Measurements from ENCODE around the gene ADAMTS12.

The ADAMTS12 gene

DNA sequence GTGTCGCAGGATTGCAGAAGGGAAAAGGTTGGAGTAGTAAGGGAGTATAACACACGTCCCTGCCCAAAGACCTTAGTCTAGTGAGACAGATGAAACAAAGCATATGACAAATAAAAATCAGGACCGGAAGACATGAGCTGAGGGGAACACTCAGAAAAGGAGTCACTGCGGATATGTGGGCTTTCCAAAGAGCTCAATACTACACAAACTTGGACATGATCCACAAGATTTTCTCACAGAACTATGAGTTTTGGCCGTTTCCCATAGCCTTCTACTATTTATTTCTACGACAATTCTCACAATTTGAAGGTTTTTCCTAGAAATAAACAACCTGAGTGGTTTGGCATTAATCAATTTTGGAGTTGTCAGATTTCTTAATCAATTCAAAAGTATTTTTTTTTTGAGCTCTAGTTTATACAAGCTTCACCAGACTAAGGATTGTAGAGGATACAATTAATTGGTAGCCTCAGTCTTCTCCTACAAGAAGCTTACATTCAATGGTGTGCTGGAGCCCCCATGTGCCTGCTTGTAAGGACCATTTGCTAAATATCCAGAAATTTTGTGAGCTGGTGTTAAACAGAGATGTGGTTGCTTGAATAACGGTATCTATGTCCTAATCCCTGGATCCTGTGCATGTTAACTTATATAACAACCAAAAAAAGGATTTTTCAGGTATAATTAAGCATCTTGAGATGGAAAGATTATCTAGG is 91.4 kb downstream of the ADAMTS12 start:
- DNase-seq = no peak

DNA sequence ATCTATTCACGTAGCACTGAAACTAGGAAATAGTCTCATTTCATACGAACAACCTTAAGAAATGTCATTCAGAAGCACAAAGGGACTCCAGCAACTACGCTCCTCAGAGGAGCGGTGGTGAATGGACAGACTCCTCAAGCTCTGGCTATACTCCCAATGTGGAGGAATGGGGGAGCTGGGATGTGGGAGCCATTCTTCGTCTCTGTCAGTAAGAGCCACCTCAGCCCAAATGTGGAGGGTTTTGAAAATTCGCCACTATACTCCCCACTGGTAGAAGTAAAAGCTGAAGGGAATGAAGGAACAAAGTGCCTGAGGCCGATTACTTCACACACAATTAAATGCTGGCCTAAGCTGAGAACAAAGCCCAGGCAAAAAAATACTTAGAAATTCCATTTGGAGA is 96.3 kb downstream of the ADAMTS12 start:
- no peak for DNase-seq

DNA sequence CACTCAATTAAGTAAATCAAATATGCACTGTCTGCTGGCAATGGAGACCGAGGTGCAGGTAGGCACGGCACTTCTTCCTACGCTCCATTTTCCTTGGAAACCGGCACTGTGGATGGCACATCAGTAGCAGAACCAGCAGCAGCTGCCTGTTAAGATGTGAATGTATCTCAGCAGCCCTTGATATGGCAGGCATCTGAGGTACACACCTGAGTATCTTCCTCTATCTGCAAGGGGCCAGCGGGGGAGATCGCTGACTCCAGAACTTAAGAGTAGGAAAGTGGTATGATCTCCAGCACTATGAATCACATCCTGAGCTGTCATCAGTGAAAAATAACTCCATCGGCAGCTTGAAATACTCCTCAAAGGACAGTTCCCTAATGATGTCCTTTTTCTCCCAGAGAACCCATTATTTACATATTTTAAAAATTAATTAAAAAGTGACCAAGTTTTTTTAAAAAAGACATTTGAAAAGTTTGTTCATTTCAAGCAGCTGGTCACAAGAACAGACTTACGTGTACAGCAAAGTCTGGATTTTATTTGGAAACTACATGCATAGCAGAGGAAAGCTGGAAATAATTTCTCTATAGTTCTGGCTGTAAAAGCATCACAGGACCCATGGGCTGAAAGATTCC is 97.1 kb downstream of the ADAMTS12 start:
- no peak for DNase-seq

DNA sequence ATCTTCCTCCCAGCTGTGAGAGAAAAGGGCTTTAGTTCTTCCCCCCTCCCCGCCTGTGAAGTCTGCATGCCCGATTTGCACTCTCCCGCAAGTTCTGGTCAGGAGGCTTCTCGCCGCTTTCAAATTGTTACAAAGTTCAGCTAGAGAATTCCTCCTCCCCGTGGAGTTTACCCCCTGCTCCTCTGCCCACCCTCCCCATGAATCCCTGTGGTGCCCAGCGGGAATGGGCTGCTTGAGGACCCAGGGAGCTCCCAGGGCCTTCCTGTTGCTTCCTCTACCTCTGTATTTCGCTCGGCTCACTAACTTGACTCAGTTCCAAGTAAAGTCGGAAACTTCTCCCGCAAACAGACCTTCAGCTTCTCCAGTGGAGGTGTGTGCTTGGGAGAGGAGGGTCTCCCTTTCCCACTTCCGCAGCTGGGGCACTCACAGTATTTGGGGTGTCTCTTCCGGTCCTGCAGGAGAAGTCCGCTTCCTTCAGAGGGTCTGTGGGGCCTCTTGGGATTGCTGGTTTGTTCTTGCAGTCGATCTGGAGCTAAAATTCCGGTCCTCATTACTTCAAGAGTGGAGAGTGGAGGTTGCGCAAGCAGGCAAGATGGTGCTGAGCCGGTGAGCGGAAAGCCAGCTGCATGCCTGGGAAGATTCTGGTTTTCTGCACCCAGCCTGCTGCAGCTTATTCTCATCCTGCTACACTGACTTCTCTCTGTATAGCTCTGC is 97.8 kb downstream of the ADAMTS12 start:
- DNase-seq = no peak

DNA sequence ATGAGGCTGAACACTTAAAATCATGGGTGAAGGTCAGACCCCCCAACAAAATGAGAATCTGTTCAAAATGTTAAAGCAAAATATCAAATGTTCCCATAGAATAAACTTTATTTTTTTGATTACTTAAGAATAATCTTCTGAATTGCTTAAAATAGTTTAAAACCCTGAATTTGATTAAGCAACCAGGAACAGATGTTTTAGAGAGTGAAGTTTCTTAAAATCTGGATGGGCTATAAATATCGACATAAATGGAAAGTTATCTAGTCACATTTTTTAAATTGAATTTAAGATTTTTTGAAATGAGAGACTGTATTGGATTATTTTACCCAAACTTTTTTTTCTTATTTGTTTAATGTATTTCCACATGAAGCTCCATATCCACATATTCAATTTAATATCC is 98.5 kb downstream of the ADAMTS12 start:
- DNase-seq = no peak

DNA sequence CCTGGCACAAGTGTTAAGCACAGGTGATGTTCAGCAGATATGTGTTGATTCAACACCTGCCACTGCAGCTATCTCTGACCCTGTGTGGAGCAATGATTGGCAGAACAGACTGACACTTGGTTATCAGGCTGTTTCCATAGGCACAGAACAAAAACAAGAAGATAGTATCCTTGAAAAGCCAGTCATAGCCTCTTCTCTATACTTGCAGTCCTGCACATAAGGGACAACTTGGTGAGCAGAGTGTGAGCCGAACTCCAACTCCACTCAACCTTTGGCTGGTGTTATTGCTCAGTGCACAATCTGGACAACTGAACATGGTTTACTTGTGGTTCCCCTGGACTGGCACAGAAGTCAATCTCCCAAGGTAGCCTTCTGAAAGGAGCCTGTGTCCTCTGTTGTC is 99.2 kb downstream of the ADAMTS12 start:
- DNase-seq = no peak

DNA sequence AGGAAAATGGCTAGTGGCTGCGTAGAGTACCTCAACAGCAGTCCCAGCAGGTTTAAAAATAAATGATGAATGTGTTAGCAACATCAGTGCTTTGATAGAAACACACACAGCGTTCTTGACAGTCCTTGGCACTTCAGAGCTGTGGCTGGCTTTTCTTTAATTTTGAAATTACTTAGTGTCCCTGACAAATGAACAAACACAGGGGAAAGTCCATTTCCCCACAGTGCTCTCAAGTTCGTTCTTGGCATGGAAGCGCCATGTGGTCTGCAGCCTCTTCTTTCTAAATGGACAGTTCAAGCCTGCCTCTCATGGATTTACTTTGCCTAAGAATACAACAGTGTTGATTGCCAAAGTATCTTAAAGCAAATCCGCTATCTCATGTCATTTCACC is 102.2 kb downstream of the ADAMTS12 start:
- no peak for DNase-seq

DNA sequence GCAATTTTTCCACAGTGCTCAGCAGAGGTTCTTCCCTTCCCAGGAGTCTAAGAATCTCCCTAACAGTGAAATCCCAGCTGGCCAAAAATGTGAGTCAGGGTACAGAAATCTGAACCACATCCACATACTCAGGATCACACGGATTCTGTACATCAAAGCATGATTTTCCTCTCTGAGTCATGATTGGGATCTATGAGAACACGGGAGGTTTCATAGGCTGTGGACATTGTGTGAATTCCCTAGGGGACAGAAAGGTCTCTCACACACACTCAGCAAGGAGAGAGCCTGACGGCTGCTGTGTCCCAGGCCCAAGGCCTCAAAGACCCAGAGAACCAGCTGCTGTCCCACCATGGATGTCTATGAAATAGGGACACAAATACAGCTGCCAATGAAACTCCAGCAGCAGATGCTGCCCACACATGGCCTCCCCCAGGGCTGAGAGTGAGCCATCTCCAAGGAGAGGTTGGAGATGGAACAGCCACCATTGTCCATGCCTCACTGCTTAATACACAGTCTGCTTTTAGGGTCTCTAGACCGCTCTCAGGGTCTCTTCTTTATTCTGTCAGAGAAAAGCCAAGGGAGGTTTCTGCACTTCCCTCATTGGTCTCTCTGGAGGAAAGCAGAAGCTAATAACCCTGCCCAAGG is 102.7 kb downstream of the ADAMTS12 start:
- no peak for DNase-seq

DNA sequence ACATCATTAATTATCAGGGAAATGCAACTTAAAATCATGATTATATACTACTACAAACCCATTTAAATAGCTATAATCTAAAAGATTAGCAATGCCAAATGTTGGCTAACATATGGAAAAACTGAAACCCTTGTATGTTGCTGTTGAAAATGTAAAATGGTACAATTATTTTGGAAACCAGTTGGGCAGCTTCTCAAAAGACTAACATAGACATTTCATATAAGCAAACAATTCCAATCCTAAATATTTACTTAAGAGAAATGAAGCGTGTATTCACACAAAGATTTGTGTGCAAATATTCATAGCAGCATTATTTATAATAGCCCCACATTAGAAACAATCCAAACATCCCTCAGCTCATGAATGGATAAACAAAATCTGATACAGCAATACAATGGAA is 106.2 kb downstream of the ADAMTS12 start:
- no peak for DNase-seq

DNA sequence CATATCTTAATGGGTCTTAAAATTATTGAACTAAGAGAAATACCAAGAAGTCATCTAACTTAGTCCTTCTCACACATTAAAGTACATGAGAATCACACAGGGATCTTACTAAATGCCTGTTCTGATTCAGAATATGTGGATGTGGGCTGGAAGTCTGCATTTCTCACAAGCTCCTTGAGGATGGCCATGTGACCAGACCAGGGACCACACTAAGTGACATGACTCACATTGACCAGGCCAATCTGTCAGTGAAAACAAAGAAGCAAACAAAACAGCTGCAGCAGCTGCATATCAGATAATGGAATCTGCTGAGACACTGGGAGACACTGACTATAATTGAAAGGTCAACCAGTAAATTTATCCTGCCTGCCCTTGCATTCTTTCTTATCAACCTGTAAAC is 110.5 kb downstream of the ADAMTS12 start:
- no peak for DNase-seq

DNA sequence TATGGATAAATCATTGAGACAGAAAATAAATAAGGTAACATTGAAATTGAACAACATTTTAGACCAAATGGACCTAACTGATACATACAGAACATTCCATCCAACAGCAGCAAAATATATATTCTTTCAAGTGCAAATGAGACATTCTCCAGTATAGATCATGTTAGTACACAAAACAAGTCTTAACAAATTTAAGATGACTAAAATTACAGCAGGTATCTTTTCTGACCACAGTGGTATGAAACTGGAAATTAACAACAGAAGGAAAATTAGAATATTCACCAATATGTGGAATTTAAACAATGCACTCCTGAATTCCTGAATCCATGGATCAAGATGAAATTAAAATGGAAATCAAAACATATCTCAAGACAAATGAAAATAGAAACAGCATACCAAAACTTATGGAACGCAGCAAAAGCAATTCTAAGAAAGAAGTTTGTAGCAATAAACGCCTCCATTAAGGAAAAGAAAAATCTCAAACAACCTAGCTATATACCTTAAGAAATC is 115.6 kb downstream of the ADAMTS12 start:
- no peak for DNase-seq

DNA sequence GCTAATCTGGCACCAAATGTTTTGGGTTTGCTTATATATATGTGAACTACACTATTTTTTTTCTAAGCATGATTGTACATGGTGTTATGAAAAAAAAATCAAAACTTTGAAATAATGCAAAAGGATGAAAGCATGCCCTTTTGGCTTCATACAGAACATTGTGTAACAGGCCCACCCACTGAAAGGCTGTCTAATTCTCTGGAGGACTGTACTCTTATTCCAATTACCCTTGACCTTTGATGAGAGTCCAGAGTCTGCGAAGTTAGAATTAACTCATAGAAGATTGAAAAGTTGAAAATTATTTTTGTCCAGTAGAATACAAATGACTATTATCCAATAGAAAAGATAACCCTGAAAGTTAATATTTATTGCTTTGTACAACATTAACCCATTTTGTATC is 117.4 kb downstream of the ADAMTS12 start:
- DNase-seq = no peak

DNA sequence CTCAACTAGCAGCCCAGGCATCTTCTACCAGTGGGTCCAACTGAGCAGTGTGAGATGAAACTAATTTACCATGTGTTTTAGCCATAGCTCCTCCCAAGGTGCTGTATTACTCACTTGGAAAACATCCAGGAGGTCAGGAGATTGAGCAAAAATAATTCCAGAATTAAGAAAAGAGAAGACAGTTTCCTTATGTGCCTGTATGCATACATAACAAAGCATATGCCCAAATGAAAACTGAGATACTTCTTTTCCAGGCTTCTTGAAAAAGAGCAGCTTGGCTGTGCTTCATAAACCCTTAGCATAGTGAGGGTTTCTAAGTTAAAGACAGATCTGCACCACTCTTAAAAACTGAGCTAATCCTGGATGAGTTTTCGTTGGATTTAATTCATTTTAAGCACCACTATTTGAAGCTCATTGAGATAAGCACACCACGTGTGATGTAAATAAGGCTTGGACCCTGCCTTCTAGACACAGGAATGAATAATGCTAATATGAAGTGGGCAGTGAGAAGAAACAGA is 119.4 kb downstream of the ADAMTS12 start:
- no peak for DNase-seq

DNA sequence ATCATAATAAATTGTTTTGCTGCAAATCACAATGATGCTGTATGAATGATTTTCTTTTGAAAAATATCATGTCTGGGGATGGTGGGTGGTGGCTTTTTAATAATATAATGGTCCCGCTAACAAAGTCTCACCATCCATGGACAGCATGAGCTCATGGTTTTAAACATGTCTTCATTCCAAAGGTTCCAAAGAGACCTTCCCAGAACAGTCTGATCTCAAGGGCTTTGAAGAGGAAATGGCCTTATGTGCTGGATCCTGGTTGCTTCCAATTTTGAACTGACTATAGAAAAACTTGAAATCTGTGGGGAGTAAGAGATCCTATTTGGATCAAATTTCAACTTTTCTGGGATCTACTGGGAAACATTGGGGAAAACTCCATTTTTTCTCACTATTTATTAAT is 121.8 kb downstream of the ADAMTS12 start:
- no peak for DNase-seq

DNA sequence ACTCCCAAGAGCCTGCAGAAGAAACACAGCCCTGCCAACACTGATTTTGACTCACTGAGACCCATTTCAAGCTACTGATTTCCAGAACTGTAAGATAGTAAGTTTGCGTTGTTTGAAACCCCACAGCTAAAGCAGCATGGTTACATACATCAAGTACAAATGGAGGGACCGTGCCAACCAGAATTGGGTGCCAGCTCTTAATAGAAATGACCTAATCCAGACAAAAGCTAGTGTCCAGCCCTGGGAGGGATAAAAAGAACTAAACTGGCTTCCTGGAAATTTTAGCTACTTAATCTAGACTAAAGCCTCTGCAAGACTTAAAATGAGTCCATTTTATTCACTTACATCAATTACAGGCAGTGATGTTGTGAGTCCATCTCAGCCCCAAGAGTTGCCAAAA is 122.6 kb downstream of the ADAMTS12 start:
- DNase-seq = no peak

DNA sequence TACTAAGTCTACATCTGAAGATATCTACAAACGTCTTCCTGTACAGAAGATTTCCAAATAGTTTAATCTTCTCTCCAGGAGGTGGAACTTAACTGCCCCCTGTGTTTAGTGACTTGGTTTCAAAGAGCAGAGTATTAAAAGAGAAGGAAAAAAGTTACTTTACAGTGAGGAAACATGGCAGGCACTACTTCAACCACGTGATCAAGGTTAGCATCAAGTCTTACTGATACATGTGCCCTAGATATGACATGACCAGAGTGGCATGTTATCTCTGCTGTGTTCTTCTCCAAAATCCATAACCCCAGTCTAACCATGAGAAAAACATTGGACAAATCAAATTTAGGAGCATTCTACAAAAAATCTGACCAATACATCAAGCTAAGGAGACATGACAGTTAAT is 125.8 kb downstream of the ADAMTS12 start:
- DNase-seq = no peak

DNA sequence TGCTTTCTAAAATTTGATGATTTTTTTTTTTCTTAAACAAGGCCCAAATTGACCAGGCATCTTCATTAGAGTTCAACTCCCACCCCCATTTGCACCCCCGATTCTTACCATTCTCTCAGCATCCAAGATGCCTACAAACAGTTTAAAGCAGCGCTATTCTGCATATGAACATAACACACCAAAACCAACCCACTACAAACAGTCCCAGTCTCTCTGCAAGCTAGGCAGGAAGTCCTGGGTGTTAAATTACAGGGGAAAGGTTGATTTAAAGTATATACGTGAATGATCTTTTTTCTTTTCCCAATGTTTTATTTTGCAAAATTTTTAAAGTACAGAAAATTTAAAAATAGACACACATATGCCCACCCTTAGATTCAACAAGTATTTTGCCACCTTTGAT is 127.0 kb downstream of the ADAMTS12 start:
- DNase-seq = no peak

DNA sequence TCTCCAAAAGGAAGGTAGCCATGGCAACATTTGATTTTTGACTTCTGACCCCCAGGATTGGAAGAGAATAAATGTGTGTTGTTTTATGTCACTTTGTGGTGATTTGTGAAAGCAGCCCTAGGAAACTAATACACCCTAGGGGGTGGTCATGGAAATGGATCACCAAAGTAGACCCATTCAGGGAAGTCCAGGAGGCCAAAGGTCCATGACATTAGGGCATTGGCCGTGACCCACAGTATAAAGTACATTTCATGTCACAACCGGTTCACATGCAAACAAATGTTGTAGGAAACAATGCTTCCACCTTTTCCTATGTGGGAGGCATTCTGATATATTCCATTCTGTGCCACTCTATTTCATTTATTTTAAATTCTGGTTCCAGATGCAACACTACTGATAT is 128.4 kb downstream of the ADAMTS12 start:
- DNase-seq = no peak

DNA sequence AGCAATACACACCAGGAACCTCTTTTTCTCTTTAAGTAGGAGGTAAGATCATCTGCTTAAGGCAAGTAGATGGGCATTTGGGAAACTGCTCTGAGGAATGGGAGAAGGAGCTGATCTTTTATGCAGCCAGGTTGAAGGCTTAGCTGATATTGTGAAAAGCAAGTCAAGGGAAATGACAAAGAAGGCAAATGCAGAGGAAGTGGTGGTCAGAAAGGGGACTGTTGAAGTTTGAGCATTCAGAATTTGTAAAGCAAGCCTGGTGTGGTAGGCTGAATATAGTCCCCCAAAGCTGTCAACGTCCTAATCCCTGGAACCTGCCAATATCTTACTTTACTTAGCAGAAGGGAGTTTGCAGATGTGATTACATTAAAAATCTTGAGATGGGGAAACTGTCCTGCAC is 128.9 kb downstream of the ADAMTS12 start:
- no peak for DNase-seq

DNA sequence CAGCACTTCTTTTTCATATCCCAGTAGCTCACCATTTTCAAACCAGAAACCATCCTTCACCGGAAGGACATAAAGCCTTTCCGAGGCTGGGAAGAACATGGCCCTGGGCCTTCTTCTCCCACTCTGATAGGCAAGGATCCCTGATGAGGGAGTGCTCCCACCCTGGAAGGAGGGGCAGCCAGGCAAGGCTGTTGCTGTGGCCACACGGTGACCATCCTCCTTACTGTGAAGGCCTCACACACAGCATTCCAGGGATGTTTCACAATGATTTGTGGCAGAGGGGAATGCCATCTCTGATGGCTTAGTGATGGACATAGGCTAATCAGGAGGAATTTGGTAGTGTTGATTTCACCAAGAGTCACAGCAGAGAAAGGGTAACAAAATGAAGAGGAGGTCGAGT is 130.7 kb downstream of the ADAMTS12 start:
- no peak for DNase-seq

DNA sequence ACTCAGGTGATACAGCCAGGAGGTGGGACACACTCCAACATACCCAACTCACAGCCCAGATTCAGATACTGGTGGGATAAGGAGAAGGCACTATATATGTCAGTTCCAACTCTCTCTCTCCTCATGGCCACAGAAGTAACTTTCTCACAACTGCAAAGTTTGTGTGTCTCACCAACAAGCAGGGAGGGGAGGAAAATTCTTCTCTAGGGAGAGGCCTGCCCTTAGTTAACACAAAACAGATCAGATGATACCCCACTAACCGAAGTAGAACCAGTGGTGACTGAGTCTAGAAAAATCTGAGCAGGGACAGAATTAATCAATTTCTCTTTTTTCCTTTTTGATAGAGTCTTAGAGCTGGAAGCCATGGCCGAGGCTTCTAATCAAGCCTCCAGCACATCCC is 133.1 kb downstream of the ADAMTS12 start:
- no peak for DNase-seq

DNA sequence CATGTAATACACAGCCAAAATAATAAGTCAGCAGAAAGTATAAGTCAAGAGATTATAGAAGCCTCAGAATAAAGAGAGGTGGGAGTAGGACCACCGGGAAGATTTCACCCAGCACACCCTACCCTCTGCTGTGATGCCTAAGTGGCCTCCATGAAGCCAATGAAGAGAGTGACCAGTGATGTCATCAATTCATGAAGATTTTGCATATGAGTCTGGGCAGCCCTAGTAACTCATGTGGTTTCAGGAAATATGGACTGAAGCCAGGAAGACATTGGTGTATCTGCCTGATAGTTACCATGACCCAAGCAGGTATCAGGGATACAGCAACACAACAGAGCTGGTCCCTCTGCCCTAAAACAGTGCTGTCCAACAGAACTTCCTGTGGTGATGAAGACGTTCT is 135.3 kb downstream of the ADAMTS12 start:
- no peak for DNase-seq

DNA sequence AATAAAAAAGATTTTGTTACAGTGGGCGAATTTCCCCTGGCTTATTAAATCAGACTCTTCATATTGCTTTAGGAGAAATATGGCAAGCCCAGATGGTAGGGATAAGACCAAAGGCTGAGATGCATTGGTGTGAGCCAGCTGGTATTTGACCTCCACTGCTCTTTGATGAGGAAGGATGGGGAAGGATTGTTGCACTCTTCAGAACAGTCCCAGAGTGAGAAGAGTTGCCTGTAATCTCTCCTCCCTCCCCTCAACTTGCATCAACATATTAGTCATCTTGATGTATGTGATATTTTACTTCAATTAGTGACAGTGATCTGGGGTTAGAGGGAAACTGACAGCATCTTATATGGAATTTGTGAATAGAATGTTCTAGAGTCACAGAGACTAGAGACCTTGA is 136.6 kb downstream of the ADAMTS12 start:
- DNase-seq = no peak

DNA sequence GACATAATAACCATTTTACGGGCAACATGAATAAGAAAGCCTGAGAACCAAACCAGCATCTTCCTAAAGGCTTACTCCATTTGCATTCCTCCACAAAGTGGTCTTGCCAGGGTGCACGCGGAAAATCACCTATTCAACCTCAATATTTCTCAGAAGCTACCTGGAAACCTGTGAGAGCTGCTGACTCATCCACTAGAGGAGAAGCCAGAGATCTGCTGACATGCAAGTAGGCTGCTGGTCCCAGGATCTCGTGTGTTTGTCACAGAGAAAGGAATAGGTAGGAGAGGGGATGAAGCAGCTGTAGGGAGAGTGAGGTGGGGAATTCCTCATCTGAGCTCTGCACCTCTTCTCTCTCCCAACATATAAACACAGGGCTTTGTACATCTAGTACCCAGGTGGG is 138.1 kb downstream of the ADAMTS12 start:
- DNase-seq = no peak

All from stimulated activated CD4-positive, alpha-beta T cell treated with anti-CD3 and anti-CD28 coated beads, Interleukin-4, amount 100 ng/mL, for 24 hours (primary cell).